HEK293 (cell line): Measurements from ENCODE around the gene FKBP5.

Experiments used
- BCL11B ChIP-seq: fragments of 450-650 bp; formaldehyde crosslinking; IDR thresholded peaks from 2 replicates; pipeline ENCODE4 v1.5.1; 2016; ENCODE audit warnings: low read depth, missing biosample characterization, missing genetic modification characterization
- BCL6B ChIP-seq: fragments of 450-650 bp; formaldehyde crosslinking; IDR thresholded peaks from 2 replicates; pipeline ENCODE4 v1.5.1; 2017; ENCODE audit warnings: missing biosample characterization, missing genetic modification characterization
- CTCF ChIP-seq: fragments of 450-650 bp; formaldehyde crosslinking; IDR thresholded peaks from 2 replicates; pipeline ENCODE4 v1.5.1; 2016; ENCODE audit warnings: missing biosample characterization, missing genetic modification characterization
- KLF1 ChIP-seq: fragments of 450-650 bp; formaldehyde crosslinking; IDR thresholded peaks from 2 replicates; pipeline ENCODE4 v1.5.1; 2016; ENCODE audit warnings: missing biosample characterization, missing genetic modification characterization
- SCRT2 ChIP-seq: fragments of 450-650 bp; formaldehyde crosslinking; IDR thresholded peaks from 2 replicates; pipeline ENCODE4 v1.5.1; 2016; ENCODE audit warnings: missing biosample characterization, missing genetic modification characterization
- SP2 ChIP-seq: fragments of 450-650 bp; formaldehyde crosslinking; IDR thresholded peaks from 2 replicates; pipeline ENCODE4 v1.5.1; 2016; ENCODE audit warnings: missing biosample characterization, missing genetic modification characterization
- SP7 ChIP-seq: fragments of 450-650 bp; formaldehyde crosslinking; IDR thresholded peaks from 2 replicates; pipeline ENCODE4 v1.5.1; 2016; ENCODE audit warnings: missing biosample characterization, missing genetic modification characterization
- ZBTB10 ChIP-seq: fragments of 450-650 bp; formaldehyde crosslinking; IDR thresholded peaks from 2 replicates; pipeline ENCODE4 v1.5.1; 2016; ENCODE audit warnings: missing biosample characterization, missing genetic modification characterization
- ZBTB48 ChIP-seq: fragments of 450-650 bp; formaldehyde crosslinking; IDR thresholded peaks from 2 replicates; pipeline ENCODE4 v1.5.1; 2016; ENCODE audit warnings: missing biosample characterization, missing genetic modification characterization
- ZFP3 ChIP-seq: fragments of 450-650 bp; formaldehyde crosslinking; IDR thresholded peaks from 2 replicates; pipeline ENCODE4 v1.5.1; 2016; ENCODE audit warnings: low read depth, missing biosample characterization, missing genetic modification characterization
- ZFP37 ChIP-seq: fragments of 450-650 bp; formaldehyde crosslinking; IDR thresholded peaks from 2 replicates; pipeline ENCODE4 v1.5.1; 2016; ENCODE audit warnings: missing biosample characterization, missing genetic modification characterization
- ZNF114 ChIP-seq: fragments of 450-650 bp; formaldehyde crosslinking; IDR thresholded peaks from 2 replicates; pipeline ENCODE4 v1.5.0; 2017; ENCODE audit warnings: missing biosample characterization, missing genetic modification characterization
- ZNF248 ChIP-seq: fragments of 450-650 bp; formaldehyde crosslinking; IDR thresholded peaks from 2 replicates; pipeline ENCODE4 v1.5.1; 2017; ENCODE audit warnings: missing biosample characterization, missing genetic modification characterization
- ZNF324 ChIP-seq: fragments of 450-650 bp; formaldehyde crosslinking; IDR thresholded peaks from 2 replicates; pipeline ENCODE4 v1.5.1; 2016; ENCODE audit warnings: missing biosample characterization, missing genetic modification characterization
- ZNF354C ChIP-seq: fragments of 450-650 bp; formaldehyde crosslinking; IDR thresholded peaks from 2 replicates; pipeline ENCODE4 v1.5.1; 2016; ENCODE audit warnings: missing biosample characterization, missing genetic modification characterization, low read depth, borderline replicate concordance
- ZNF362 ChIP-seq: fragments of 450-650 bp; formaldehyde crosslinking; IDR thresholded peaks from 2 replicates; pipeline ENCODE4 v1.5.1; 2016; ENCODE audit warnings: missing biosample characterization, missing genetic modification characterization
- ZNF366 ChIP-seq: fragments of 450-650 bp; formaldehyde crosslinking; conservative IDR thresholded peaks from 2 replicates; pipeline ENCODE4 v1.5.1; 2016; ENCODE audit warnings: missing biosample characterization, missing genetic modification characterization
- ZNF394 ChIP-seq: fragments of 450-650 bp; formaldehyde crosslinking; IDR thresholded peaks from 2 replicates; pipeline ENCODE4 v1.5.1; 2016; ENCODE audit warnings: missing biosample characterization, missing genetic modification characterization, mild to moderate bottlenecking, moderate library complexity, borderline replicate concordance
- ZNF473 ChIP-seq: fragments of 450-650 bp; formaldehyde crosslinking; IDR thresholded peaks from 2 replicates; pipeline ENCODE4 v1.5.1; 2017; ENCODE audit warnings: missing biosample characterization, missing genetic modification characterization
- ZNF510 ChIP-seq: fragments of 450-650 bp; formaldehyde crosslinking; IDR thresholded peaks from 2 replicates; pipeline ENCODE4 v1.5.1; 2018; ENCODE audit warnings: mild to moderate bottlenecking, missing genetic modification characterization, missing biosample characterization; ENCODE audit not compliant: insufficient replicate concordance
- ZNF518A ChIP-seq: fragments of 450-650 bp; formaldehyde crosslinking; conservative IDR thresholded peaks from 2 replicates; pipeline ENCODE4 v1.5.1; 2016; ENCODE audit warnings: low read depth, missing biosample characterization, missing genetic modification characterization
- ZNF555 ChIP-seq: fragments of 450-650 bp; formaldehyde crosslinking; conservative IDR thresholded peaks from 2 replicates; pipeline ENCODE4 v1.5.1; 2017; ENCODE audit warnings: missing biosample characterization, mild to moderate bottlenecking, missing genetic modification characterization, inconsistent platforms
- ZNF645 ChIP-seq: fragments of 450-650 bp; formaldehyde crosslinking; IDR thresholded peaks from 2 replicates; pipeline ENCODE4; 2016; ENCODE audit warnings: missing biosample characterization, missing genetic modification characterization
- ZNF701 ChIP-seq: fragments of 450-650 bp; formaldehyde crosslinking; IDR thresholded peaks from 2 replicates; pipeline ENCODE4 v1.5.1; 2016; ENCODE audit warnings: missing biosample characterization, missing genetic modification characterization
- ZNF76 ChIP-seq: fragments of 450-650 bp; formaldehyde crosslinking; IDR thresholded peaks from 2 replicates; pipeline ENCODE4; 2016; ENCODE audit warnings: low read depth, missing biosample characterization, missing genetic modification characterization, borderline replicate concordance
- ZNF791 ChIP-seq: fragments of 450-650 bp; formaldehyde crosslinking; IDR thresholded peaks from 2 replicates; pipeline ENCODE4 v1.5.1; 2016; ENCODE audit warnings: missing biosample characterization, missing genetic modification characterization
- ZNF843 ChIP-seq: fragments of 450-650 bp; formaldehyde crosslinking; IDR thresholded peaks from 2 replicates; pipeline ENCODE4 v1.5.1; 2016; ENCODE audit warnings: missing biosample characterization, missing genetic modification characterization

Gene FKBP5

GRCh38 chr6:35727231-35727934 is 38.7 kb upstream of the FKBP5 start (continued):
- TF ChIP-seq CTCF (tag by site-specific recombination), result peak; percentile 61
- no peak for TF ChIP-seq ZNF114
- TF ChIP-seq ZNF701 (tag by site-specific recombination), result no peak
- TF ChIP-seq ZNF843 (tag by site-specific recombination), result peak; percentile 33; the same call in 1 of the 2 replicates
- no peak; the same call in 1 of the 2 replicates for TF ChIP-seq ZNF366 (tag by site-specific recombination)
- peak; percentile 57 for TF ChIP-seq SP2 (tag by site-specific recombination)
- no peak for TF ChIP-seq BCL11B
- TF ChIP-seq SCRT2 (tag by site-specific recombination), result no peak
- TF ChIP-seq ZBTB48 (tag by site-specific recombination), result peak; percentile 49; the same call in 1 of the 2 replicates
- 0 out of 2 replicates have a peak, but pooled peaks have one; percentile 29 for TF ChIP-seq ZFP37 (tag by site-specific recombination)
- no peak for TF ChIP-seq ZFP3
- TF ChIP-seq ZNF645 (tag by site-specific recombination), result no peak
- no peak for TF ChIP-seq ZNF518A (tag by site-specific recombination)
- TF ChIP-seq ZBTB10 (tag by site-specific recombination), result peak; percentile 49; the same call in 1 of the 2 replicates
- no peak for TF ChIP-seq ZNF354C (tag by site-specific recombination)
- TF ChIP-seq ZNF473 (tag by site-specific recombination), result no peak
- no peak for TF ChIP-seq BCL6B (tag by site-specific recombination)
- peak; percentile 23; the same call in 1 of the 2 replicates for TF ChIP-seq KLF1 (tag by site-specific recombination)
- TF ChIP-seq ZNF510 (tag by site-specific recombination), result no peak
- no peak; the same call in 1 of the 2 replicates for TF ChIP-seq ZNF76 (tag by site-specific recombination)
- no peak for TF ChIP-seq ZNF555 (tag by site-specific recombination)
- TF ChIP-seq ZNF248 (tag by site-specific recombination), result no peak
- no peak for TF ChIP-seq ZNF362
- no peak for TF ChIP-seq ZNF324
- TF ChIP-seq SP7 (tag by site-specific recombination), result peak; percentile 78
- TF ChIP-seq ZNF394 (tag by site-specific recombination), result peak; percentile 86
- TF ChIP-seq ZNF791, result no peak
